Activated CD4-positive, alpha-beta T cell treated with anti-CD3 and anti-CD28 coated beads, Interleukin-2, amount 50 U/mL, for 24 hours (primary cell): Measurements from ENCODE around the gene ASB6.

Experiments used
- DNase-seq, 2 donors: peaks; one replicate each; pipeline ENCODE4 v3.0.0-alpha.2; 2020; ENCODE audit warnings: low read depth in 1 of 2, low spot score in 1 of 2

Gene ASB6

DNA sequence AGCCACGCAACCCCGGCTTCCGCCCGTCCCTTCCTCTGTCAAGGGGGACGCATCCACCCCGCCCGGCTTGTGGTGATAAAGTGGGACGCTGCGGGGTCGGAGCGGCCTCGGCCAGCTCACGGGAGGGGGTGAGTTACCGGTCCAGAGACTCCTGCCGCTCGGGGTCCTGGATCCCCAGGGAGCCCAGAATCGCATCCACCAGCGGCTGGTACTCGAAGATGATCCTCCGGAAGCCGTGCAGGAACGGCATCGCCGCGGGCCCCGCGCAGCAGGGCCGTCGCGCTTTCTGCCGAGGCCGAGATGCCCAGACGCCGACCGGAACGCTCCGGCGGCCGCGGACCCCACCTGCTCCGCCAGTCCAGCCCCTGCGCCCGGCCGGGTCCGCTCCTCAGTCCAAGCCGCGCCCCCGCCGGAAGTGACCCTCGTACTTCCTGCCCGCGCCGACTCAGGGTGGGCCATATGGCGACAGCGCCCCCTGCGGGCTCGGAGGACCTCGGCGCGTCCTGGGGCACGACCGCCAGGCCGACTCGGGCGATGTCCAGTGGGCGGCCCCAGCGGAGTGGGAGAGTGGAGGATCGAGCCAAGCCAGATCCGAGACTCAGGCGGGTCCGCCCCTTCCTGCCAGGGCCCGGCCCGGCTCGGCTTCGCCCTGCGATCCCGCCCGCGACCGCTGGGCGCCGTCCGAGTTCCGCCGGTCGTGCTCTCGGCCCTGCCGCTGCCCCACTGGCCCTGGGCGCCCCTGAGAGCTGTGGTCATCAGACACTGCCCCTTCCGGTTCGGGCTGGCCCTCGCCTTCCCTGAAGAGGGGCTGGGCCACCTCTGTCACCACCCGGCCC is at the start of gene ASB6:
Gene ASB6 (minus strand): TSS at position 402 of the 836 bp plus-strand sequence. CDS start 152 bp downstream, at position 250.
- DNase-seq = peak; percentile 92 to 98

DNA sequence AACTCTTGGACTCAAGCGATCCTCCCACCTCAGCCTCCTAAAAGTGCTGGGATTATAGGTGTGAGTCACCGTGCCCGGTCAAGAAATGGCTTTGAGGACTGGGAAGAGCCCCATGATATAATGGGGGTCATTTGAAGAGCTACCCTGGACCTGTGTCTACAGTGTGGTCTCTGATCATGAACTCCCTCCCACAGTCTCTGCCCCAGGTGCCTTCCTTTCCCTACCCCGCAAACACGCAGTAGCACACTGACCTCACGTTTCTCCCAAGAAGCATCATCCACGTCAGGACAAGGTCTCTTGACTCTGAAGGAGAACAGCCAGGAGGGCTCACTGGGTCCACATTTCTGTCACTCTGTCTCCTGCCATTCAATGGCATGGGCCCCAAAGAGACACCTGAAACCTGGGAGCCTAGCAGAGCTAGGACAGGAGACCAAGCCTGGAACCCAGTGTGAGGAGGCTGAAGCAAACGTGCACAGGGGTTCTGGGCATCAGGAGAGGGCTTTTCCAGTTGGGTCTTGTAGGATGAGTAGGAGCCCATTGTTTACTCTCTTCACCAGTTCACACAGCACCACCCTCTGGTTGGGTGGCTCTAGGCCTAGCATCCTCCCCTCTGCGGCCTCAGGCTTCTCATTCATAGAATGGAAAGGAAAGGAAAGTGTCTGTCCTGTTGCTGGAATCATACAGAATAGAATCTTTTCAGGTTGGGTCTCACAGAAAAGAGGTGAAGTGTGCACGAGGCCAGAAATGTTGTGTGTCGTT is 46.5 kb upstream of the ASB6 start:
- DNase-seq = no peak

GRCh38 chr9:129687391-129687790 is 45.4 kb upstream of the ASB6 start:
- no peak for DNase-seq

DNA sequence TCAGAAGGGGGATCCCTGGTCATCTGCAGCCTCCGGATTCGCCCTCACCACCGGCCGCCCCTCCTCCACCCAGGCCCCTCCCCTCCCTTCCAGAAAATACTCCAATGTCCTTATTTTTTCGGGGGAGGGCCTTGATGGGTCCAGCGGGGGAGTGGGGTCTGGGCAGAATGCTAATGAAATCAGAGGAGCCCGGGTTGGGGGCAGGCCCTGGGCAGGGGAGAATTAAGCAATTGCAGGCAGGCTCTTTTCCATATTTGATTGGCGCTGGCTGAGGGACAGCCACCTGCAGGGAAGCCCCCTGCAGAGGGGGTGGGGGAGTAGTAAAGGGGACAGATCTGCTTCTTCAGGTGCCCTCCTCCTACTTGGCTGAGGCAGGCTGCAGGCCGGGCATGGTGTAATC is 44.8 kb upstream of the ASB6 start:
- DNase-seq = no peak

GRCh38 chr9:129685933-129686259 is 43.9 kb upstream of the ASB6 start:
- no peak for DNase-seq

GRCh38 chr9:129685220-129685932 is 43.4 kb upstream of the ASB6 start:
- no peak for DNase-seq

GRCh38 chr9:129682381-129682780 is 40.4 kb upstream of the ASB6 start:
- no peak for DNase-seq

DNA sequence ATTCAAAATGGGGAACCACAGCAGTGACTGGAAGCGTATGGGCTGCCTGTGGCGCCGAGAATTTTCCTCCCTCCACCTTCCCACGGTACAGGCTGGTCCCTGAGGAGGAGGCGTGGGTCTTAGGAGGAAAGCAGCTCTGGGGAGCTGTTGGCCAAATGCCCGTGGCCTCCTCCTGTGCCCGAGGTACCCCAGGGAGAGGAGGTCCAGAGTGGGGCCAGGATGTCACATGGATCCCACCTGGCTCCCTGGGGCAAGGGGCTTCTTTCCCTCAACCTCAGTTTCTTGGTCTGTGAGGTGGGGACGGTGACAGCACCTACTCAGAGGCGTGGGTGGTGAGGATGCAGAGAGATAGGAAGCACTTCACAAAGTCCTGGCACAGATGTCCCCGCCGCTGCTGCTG is 40.0 kb upstream of the ASB6 start:
- DNase-seq = no peak

GRCh38 chr9:129679537-129679936 is 37.6 kb upstream of the ASB6 start:
- no peak for DNase-seq

- no peak for DNase-seq
Measured at GRCh38 chr9:129678844-129679243, 36.9 kb upstream of the ASB6 start.

DNA sequence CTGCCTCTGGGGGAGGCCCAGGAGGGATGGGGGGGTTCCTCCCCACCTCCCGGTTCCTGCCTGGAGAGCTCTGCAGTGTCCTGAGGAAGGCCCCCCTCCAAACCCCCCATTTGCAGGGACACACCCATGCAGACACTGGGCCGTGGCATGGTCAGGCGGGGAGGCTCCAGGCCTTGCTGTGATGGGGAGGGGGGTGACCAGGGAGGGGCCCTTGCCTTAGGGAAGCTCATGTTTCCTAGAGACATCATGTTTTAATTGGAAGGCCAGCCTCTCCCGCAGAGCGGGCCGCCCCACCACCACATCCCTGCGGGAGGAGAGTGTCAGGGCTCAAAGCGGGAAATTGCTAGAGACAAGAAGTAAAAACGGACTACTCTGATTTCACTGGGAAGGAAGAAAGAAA is 35.5 kb upstream of the ASB6 start:
- no peak for DNase-seq

GRCh38 chr9:129676975-129677374 is 35.0 kb upstream of the ASB6 start:
- DNase-seq = no peak

DNA sequence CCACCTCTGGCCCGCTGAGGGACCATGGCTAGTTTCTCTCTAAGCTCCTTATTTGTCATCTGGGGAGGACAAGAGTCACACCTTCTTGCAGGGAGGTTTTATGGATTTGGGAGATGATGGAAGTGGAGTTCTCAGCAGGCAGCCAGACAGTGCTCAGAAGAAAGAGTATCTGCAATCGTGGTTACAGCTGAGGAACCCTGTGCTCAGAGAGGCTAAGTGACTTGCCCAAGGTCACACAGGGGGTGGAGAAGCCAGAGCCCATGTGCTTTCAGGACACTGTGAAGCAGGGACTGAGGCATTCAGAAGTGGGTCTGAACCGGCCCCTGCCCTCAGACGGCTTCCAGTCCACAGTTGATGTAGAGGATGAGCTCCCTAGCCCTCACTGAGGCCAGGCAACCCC is 34.3 kb upstream of the ASB6 start:
- no peak for DNase-seq

DNA sequence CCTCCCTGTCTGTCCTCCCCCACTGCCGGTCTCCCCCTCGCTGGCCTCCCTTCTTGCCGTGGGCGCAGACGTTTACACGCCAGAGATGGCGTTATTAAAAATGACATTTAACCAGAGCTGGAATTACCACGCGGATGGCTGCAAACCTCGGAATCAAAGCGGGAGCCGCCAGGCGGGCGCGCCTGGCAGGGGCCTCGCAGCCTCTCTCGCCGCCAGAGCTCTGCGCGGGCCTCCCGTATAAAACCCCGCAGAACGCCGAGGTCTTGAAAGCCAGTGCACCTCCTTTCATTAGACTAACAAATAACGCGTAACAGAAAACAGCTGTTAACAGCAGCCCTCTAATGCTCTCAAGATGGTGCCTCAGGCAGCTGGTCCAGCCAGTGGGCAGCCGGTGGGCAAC is 33.7 kb upstream of the ASB6 start:
- DNase-seq = no peak

GRCh38 chr9:129674229-129674628 is 32.3 kb upstream of the ASB6 start:
- DNase-seq = no peak

DNA sequence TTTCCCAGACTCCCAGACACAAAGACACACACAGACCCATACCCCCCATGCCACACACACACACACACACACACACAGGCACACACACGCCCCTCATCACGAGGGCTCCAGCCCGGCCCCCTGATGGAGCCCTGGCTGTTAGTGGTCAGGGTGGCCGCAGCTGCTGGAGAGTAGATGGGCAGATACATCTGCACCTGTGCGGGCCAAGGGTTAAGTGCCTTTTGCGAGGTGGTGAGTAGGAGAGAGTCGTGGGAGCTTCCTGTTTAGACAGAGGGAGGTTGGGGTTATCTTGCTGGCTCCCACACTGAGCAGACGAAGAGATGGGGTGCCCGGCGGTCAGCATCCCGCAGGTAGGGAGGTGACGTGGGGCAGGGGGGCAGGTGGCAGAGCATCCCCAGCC is 31.7 kb upstream of the ASB6 start:
- DNase-seq = no peak

GRCh38 chr9:129672702-129673101 is 30.8 kb upstream of the ASB6 start:
- no peak for DNase-seq

DNA sequence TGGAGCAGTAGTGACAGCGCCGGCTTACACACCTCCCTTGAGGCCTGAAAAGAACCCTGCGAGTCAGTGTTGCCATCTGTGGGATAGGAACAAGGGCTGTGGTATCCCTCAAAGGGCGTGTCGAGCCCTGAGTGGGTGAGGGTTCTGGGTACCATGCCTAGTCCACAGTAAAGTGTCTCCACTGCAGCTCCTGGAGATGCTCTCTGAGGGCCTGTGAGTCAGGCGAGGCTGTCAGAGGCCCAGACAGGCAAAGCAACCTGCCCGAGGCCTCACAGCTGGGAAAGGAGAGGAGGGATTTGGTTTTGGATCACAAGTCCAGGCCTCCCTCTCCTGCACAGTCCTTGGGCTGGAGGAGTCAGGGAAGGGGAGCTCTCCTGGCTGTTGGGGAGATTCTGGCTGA is 29.6 kb upstream of the ASB6 start:
- no peak for DNase-seq

- no peak for DNase-seq
Measured at GRCh38 chr9:129671065-129671464, 29.1 kb upstream of the ASB6 start.

GRCh38 chr9:129669946-129670345 is 28.0 kb upstream of the ASB6 start:
- DNase-seq = no peak

GRCh38 chr9:129669141-129669718 is 27.3 kb upstream of the ASB6 start:
- no peak for DNase-seq

DNA sequence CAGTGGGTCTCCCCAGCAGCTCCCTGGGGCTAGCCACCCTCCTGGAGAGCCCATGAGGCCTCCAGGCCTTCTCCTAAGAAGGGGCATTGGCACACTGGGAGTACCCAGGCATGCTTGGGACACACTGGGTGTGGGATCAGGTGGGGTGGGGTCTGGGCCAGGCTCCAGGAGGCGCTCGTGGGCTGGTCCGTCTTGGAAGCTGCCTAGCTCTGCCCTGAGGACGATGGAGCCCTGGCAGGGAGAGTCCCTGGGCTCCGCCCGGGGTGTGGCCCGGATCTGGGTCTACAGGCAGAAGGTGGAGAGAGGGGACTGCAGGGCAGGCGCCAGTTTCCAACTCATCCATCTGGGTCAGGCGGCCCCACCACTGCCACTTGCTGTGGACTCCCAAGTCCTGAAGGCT is 25.9 kb upstream of the ASB6 start:
- no peak for DNase-seq
